CD4-positive, alpha-beta T cell treated with Interleukin-1 beta for 1 hour (primary cell): Measurements from ENCODE around the gene MARK4.

ENCODE experiments used
- DNase-seq, 2 donors: peaks; one replicate each; pipeline ENCODE4 v3.0.0-alpha.2; 2020 to 2022

Gene MARK4

DNA sequence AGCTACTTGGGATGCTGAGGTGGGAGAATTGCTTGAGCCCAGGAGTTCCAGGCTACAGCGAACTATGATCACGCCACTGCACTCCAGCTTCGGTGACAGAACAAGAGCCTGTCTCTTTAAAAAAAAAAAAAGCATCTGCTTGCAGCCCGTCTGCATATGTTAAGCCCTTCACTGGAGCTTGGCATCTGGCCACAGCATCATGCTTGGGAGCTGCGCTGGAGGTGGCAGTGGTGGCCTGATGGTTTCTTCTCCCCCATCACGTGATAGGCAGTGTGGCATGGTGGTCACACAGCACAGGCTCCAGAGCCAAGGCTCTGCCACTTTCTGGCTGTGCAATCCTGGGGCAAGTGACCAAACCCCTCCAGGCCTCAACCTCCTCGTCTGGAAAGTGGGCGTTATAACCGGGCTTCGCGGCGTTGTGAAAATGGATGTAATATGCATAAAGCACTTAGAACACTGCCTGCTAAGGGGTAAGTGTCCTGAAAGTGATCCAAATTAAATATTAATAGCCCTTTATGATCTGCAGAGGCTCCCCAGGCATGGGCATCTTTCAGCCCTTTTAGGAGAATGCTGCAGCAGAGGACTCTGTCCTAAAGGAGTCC, 24.4 kb downstream of the MARK4 start:
- no peak for DNase-seq

DNA sequence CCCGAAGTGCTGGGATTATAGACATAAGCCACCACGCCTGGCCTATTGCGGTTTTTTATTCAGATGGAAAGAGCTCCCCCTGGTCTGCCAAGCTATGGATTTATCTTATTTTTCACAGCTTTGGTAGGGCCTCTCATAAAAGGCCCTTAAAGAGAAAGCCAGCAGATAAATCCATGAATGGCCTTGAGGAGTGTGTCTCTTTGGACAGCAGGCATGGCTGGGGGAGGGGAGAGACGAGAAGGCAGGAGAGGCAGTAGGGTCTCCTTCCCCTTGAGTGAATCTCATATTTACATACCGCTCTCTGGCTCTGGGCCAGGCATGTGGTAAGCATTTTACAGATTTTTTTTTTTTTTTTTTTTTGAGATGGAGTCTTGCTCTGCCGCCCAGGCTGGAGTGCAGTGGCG, 25.2 kb downstream of the MARK4 start:
- no peak for DNase-seq

- DNase-seq = no peak
Observed at GRCh38 chr19:45278087-45278486, 27.0 kb downstream of the MARK4 start.

- DNase-seq = no peak
Observed at GRCh38 chr19:45279587-45280192, 28.6 kb downstream of the MARK4 start.

DNA sequence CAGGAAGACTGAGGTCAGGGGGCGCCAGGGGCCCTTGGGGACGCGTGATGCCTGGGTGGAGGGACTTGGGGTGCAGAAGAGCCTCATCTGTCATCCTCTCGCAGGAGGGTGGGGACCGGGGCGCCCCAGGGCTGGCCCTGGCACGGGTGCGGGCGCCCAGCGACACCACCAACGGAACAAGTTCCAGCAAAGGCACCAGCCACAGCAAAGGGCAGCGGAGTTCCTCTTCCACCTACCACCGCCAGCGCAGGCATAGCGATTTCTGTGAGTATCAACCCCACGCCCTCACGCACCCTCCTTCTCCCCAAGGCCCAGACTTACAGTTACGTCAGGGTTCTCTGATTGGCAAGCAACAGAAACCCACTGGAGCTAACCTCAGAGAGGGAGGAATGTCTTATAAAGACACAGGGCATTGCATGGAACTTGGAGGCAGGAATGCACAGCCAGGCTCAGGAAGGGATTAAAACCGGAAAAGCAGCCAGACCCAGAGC, 29.4 kb downstream of the MARK4 start:
- DNase-seq = no peak

GRCh38 chr19:45283443-45284033, 32.5 kb downstream of the MARK4 start:
- DNase-seq = peak in 1 of 2 donors; percentile 9

DNA sequence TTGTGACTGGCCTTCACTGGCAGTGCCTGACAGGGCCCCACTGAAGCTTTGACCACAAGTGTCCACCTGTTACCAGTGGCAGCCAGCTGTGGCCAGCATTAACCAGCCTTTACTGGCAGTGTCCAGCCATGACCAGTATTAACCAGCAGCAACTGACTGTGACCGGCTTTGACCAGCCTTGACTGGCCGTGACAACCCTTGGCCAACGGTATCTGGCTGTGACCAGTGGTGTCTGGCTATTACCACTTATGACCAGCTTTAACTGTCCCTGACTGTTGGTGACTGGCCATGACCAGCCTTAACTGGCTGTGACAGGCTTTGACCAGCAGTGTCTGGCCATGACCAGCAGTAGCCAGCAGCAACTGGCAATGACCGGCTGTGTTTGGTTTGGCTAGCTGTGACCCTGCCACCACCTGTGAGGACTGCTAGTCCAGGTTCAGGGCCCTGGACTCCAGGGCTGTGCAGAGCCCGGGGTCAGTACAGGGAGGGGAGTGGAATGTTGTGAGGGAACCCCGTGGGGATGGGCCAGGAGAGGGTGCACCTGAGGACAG, 39.4 kb downstream of the MARK4 start:
- DNase-seq = no peak

DNA sequence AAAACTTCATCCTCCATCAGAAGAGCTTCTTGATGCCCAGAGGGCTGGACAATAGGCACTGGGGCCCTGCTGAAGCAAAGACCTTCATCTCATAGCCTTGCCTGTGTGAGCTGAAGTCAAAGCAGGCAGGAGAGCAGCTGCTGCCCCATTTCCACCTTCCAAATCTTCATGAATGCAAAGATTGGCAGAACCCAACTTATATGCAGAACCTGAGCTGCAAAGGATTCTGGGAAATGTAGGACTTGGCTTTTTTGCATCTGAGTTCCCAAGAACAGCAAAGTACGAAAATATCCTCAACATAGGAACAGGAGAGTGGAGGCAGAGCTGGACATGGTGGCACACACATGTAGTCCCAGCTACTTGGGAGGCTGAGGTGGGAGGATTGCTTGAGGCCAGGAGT, 40.8 kb downstream of the MARK4 start:
- no peak for DNase-seq

- DNase-seq = no peak
Observed at GRCh38 chr19:45293682-45294081, 42.6 kb downstream of the MARK4 start.

DNA sequence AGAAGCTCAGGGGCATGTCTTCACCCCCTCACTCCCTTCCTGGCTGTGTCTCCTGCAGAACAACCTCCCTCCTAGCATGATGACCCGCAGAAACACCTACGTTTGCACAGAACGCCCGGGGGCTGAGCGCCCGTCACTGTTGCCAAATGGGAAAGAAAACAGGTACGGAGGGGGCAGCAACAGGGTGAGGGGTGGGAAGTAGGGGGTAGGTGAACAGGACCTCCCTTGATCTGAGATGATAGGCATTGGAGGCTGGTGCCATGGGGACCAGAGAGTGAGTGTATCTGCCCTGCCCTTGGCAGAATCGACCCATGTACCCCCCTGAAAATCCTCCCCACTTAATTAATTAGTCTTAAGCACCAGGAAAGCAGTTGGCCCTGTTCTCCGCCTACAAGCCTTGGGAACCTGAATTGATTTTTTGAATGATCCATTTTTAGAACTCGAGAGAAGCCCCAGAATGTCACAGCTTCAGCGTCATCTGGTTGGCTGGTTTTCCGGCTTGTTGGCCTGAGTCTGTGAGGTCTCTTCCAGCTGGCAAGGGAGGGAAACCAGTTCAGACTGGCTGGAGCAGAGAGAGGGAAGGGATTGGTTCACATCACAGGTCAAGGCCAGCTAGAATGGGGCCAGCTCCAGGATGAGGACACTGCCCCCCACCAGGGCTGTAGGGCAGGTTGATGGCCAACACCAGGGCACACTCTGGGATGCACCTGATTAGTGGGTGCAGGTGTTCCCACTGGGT, 43.4 kb downstream of the MARK4 start:
- DNase-seq = no peak

GRCh38 chr19:45295873-45296272, 44.8 kb downstream of the MARK4 start:
- no peak for DNase-seq

DNA sequence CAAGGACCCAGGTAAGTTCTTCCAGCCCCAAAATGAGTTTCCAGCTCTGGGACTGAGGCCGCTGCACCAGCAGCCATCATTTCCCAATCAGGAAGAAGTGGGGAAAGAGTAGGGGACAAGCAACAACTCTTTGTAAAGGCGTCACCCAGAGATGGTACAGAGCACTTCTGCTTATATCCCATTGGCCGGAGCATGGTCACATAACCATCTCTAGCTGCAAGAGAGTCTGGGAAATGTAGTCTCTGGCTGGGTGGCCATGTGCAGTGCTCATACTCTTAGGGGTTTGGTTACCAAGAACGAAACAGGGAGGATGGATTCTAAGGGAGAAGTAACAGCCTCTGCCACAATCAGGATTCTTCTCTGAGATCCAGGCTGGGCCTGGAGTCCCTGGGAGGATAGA, 45.3 kb downstream of the MARK4 start:
- peak in 1 of 2 donors; percentile 38 for DNase-seq

GRCh38 chr19:45297674-45298073, 46.6 kb downstream of the MARK4 start:
- DNase-seq = no peak

- DNase-seq = no peak
Observed at GRCh38 chr19:45298264-45298663, 47.2 kb downstream of the MARK4 start.

DNA sequence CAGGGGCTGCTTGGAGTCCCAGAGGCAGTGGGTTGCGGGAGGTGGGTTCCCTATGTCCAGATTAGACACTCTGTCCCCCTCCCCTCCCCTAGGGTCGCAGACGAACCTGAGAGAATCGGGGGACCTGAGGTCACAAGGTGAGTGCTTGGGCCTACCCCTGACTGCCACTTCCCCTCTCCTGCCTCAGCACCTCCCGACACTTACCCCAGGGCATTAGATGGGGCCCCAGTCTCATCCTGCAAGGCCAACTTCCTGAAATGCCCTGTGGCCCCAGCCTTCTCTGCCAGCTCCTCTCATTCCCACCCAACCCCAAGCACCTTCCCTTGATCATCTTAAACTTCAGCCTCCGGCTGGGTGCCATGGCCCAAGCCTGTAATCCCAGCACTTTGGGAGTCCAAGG, 48.6 kb downstream of the MARK4 start:
- no peak for DNase-seq

GRCh38 chr19:45302416-45302815, 51.3 kb downstream of the MARK4 start:
- no peak for DNase-seq

GRCh38 chr19:45303269-45304060, 52.4 kb downstream of the MARK4 start:
- no peak for DNase-seq

GRCh38 chr19:45304141-45304926, 53.3 kb downstream of the MARK4 start:
- DNase-seq = no peak

DNA sequence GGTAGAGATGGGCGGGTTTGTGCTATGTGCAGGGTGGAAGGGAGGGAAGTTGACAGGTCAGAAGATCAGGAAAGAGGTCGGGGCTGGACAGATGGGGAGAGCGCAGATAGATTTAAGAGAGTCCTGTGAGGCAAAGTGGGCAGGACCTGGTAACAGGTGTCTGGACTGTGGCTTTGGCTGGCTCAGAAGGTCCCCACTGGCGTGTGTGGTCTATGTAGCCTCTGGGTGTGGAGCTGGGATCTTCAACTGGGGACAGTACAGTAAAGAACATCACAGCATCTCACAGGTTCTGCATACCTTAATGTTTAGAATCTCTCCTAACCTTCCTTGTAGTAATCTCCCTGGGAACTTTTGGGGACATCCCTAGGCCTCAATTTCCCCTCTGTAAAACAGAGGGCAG, 53.9 kb downstream of the MARK4 start:
- no peak for DNase-seq

GRCh38 chr19:45305421-45305820, 54.4 kb downstream of the MARK4 start:
- DNase-seq = no peak

DNA sequence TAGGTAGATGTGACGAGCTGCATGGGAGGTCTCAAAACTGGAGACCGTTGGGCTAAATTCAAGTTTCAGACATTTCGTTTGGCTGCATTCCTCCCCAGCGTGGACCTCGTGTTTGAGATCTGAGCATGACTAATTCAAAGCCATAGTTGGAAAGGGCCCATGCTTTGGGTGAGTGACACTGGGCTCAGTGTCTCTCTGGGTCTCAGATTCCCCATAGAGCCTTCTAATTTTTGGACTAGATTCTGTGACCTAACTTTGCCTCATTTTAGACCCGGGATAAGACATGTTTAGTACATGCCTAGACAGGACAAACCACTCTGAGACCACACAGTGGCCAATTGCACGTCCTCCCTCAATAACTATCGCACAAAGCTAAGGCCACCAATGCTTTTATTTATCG, 55.0 kb downstream of the MARK4 start:
- DNase-seq = no peak

DNA sequence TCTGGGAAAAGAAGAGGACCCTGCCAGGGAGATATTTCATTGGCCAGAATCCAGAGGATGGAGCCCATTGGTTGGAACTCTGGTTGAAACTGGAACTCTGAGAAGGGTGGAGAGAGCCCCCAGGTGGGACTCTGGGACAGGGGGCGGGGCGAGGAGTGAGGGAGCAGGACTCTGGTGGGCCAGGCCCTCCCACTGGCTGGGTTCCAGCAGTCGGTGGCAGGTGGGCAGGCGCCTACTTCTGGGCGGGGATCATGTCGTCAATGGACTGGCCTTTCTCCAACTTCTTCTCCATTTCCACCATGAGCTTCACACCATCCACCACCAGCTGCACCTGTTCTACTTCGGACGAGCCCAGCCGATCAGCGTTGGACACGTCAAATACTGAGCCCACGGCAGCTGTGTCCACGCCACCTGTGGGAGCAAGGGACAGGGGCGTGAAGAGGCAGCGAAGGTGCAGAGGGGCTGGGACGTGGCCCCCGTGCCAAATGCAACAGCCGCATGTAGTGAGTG, 55.5 kb downstream of the MARK4 start:
- DNase-seq = no peak
